BE2C (cell line): ENCODE measurements around the gene SLC6A8.
"Not testable (repeated sequence)": the region's sequence is repeated elsewhere in the genome, so short reads cannot be mapped to it uniquely, and the experiment has no call there.

ENCODE experiments used
- DNase-seq: peaks from one replicate; pipeline ENCODE4 v3.0.0-alpha.2; 2020
- H3K27me3 ChIP-seq: fragments of 250-450 bp; sonication (Bioruptor Pico); 2 replicates; pipeline ENCODE4 v1.5.1; 2020; ENCODE audit warnings: mild to moderate bottlenecking
- H3K36me3 ChIP-seq: fragments of 250-450 bp; sonication (Bioruptor Pico); 2 replicates; pipeline ENCODE4 v1.5.1; 2020; ENCODE audit warnings: mild to moderate bottlenecking
- H3K4me1 ChIP-seq: fragments of 250-450 bp; sonication (Bioruptor Pico); 2 replicates; pipeline ENCODE4 v1.5.1; 2020
- H3K4me3 ChIP-seq: 2 replicates; pipeline ENCODE4 v1.5.1; 2011; ENCODE audit warnings: low read depth, low read length
- H3K9me3 ChIP-seq: fragments of 250-450 bp; sonication (Bioruptor Pico); 2 replicates; pipeline ENCODE4 v1.5.1; 2020
- TF ChIP-seq, protein P1 (sequence below): IDR thresholded peaks from 2 replicates; pipeline ENCODE4 v1.5.1; 2012; ENCODE audit warnings: mild to moderate bottlenecking, low read depth, low read length

Gene SLC6A8

DNA sequence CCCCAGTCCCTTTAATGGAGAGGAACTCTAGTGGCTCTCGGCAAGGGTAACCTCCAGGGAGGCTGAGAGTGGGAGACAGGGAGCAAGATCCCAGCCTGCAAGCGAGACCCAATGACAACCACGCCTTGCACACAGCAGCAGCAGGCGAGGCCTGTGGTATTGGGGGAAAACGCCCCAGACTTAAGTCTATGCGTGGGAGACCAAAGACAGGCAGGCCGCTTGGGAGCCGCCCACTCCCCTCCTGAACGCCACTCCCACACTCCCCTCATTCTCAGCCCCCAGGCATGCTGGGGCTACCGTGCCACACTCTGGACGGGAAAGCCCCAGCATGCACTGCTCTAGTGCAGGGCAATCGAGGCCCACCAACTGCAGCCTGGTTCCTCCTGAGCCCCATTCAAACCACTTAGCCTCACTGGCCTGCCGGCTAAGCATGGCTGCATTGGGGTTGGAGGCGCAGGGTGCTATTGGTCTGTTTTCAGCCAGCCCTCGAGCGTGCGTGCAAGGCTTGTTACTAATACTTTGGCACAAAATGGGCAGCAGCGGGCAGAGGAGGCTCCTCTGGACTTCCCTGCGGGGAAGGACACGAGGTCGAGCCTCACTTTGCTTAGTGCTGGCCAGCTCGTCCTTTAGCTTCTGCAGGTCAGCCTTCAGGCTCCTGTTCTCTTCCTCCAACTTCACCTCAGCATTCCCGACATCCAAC, 14.8 kb downstream of the SLC6A8 start:
- no peak for DNase-seq
- Histone ChIP-seq H3K27me3 (no peaks in the 10 kb centered on the region), H3K4me3 (no peak overlapping the region), H3K4me1 (no peaks in the 10 kb centered on the region), H3K9me3 (no peaks in the 10 kb centered on the region), H3K36me3 (peaks cover 3% of the 10 kb centered on the region; the same call in 1 of the 2 replicates)
- TF ChIP-seq, protein P1, sequence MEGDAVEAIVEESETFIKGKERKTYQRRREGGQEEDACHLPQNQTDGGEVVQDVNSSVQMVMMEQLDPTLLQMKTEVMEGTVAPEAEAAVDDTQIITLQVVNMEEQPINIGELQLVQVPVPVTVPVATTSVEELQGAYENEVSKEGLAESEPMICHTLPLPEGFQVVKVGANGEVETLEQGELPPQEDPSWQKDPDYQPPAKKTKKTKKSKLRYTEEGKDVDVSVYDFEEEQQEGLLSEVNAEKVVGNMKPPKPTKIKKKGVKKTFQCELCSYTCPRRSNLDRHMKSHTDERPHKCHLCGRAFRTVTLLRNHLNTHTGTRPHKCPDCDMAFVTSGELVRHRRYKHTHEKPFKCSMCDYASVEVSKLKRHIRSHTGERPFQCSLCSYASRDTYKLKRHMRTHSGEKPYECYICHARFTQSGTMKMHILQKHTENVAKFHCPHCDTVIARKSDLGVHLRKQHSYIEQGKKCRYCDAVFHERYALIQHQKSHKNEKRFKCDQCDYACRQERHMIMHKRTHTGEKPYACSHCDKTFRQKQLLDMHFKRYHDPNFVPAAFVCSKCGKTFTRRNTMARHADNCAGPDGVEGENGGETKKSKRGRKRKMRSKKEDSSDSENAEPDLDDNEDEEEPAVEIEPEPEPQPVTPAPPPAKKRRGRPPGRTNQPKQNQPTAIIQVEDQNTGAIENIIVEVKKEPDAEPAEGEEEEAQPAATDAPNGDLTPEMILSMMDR = no peak

DNA sequence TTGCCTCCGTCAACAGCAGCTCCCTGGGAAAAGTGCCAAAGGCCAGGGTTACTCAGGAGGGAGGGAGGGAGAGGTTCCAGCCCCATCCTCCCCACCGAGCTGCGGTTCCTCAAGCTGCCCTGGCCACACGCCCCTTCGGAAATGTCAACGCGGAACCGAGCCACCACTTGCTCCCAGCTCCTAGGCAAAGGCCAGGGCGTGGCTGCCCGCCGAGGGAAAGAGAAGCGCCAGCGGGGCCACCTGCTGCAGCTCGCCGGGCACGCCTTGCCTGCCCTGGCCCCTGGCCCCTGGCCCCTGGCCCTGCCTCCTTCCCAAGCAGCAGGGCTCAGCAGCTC, 15.3 kb downstream of the SLC6A8 start:
- Histone ChIP-seq H3K4me1 (no peaks in the 10 kb centered on the region), H3K4me3 (no peak overlapping the region), H3K36me3 (peaks cover 3% of the 10 kb centered on the region; the same call in 1 of the 2 replicates), H3K27me3 (no peaks in the 10 kb centered on the region), H3K9me3 (no peaks in the 10 kb centered on the region)
- DNase-seq = no peak
- TF ChIP-seq, protein P1 = no peak

DNA sequence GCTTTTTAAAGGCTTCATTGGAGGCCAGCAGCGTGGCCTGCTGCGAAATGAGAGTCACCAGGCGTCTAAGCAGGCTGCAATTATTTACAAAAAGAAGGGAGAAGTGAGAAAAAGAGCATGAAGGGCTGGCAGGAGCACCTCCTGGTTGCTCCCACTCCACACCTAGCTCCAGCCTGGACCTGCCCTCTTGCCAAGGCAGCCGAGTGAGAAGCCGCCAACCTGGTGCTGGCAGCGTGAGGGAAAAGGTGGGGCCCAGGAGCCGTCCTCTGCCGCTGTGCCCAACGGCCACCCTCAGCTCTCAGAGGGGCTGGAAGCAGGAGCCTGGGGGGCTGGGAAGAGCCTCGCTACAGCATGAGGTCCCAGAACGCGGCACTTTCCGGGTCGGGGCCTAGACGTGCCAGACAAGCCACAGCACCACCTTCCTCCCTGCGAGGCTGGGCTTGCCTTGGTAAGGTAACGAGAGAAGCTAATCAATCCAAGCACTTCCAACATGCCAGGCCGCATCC, 16.3 kb downstream of the SLC6A8 start:
- DNase-seq = no peak
- TF ChIP-seq, protein P1 = no peak
- Histone ChIP-seq H3K36me3 (peaks cover 3% of the 10 kb centered on the region; the same call in 1 of the 2 replicates), H3K9me3 (no peaks in the 10 kb centered on the region), H3K27me3 (no peaks in the 10 kb centered on the region), H3K4me1 (no peaks in the 10 kb centered on the region), H3K4me3 (no peak overlapping the region)

DNA sequence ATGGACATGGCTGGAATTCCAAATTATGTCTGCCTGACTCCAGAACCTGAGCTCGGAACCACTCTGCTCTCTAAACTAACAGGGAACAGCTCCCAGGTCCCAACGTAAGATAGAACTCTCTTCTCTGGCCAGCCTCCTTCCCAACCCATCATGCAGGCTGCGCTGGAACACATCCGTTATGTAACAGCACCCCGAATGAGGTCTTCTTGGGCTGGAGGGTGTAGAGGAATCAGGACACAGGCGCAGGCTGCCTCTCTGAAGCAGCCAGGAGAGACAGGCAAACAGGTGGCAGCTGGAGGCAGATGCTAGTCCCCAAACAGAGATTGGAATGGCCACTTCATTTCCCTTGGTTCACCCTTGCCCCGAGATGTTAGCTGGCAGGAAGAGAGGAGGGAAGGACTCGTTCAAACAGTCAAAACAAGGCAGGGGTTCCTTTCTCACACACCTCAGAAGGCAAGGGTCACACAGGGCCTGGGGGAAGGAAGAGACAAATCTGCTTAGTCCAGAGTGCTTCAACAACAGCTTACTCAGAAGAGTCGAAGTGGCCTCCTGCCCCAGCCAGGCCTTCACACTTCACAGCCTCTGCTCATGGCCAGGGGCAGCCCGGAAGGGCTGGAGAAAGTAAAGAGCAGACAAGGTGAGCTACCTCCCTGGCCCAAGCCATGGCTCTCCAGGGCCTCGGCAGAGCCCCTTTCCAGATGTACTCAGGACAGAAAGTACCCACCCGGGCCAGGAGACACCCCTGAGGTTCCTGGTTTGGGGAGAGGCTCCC, 17.1 kb downstream of the SLC6A8 start:
- not testable (repeated sequence) for H3K36me3 ChIP-seq, H3K9me3 ChIP-seq, H3K27me3 ChIP-seq, H3K4me1 ChIP-seq, H3K4me3 ChIP-seq, DNase-seq

DNA sequence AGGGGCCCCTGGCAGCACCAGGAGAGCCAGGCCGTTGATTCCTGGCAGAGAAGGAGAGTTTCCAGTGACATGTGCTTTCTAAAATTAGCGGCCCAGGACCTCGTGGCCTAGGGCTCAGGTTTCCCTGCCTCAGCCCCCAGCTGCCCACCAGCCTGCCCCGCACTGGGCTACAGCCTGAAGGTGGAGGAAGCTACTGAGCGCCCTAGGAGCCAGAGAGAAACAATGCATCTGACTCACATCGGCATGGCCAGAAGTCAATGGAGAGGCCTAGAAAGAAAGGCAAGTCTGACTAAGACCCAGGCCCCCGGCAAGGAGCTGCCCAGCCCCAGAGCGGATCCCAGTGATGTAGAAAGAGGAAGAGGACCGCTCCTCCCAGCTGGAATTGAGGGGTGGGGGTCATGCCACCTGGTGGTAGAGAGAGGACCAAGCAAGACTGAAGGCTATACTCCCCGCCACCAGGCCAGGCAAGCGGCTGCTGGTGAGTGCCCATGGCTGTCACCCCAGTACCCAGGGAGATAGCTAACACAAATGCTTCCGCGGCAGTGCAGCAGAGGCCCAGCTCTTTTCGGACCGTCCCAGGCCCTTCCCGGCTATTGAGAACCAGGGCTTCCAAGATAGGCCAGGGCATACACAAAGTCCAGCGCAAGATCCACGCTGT, 17.8 kb downstream of the SLC6A8 start:
- not testable (repeated sequence) for H3K4me3 ChIP-seq, H3K27me3 ChIP-seq, H3K9me3 ChIP-seq, DNase-seq, H3K36me3 ChIP-seq, H3K4me1 ChIP-seq
- TF ChIP-seq, protein P1 = peak; percentile 15; the same call in 1 of the 2 replicates

DNA sequence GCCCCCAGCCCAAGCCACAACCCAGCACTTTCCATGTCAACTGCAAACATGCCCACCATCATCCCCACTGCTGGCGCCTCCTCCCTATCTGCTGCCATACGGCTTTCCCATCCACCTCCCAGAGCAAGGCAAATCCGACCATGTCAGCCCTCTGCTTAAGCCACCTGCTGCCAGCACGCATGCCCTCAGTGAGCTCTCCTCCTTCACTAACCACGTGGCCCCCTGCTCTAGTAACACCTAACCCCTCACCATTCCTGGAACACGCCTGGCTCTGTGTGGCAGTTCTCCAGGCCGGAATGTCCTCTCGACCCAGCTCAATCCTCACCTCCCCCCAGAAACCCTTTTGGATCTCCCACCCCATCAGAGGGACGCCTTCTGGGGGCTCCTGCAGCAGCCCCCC, 19.1 kb downstream of the SLC6A8 start:
- Histone ChIP-seq H3K4me3 (no peak overlapping the region), H3K9me3 (no peaks in the 10 kb centered on the region), H3K27me3 (no peaks in the 10 kb centered on the region), H3K4me1 (no peaks in the 10 kb centered on the region), H3K36me3 (no peaks in the 10 kb centered on the region; the same call in 1 of the 2 replicates)
- DNase-seq = no peak
- TF ChIP-seq, protein P1 = no peak
